Left lung (tissue), 10 donors: ENCODE data around the gene MOV10L1. TPM values are rescaled to one million over a fixed set of nuclear protein-coding genes. Genes with fewer than 3 reads are reported as not detected.

Experiments
- ATAC-seq: fragments of 200-7000 bp; cut with Tn5 transposase; one replicate; pipeline ENCODE4 v1.9.1; 2020; ENCODE audit warnings: moderate library complexity
- DNase-seq, 4 donors: peaks; one replicate each; pipeline ENCODE4 v3.0.0-alpha.2; 2013 to 2020
- H3K27ac ChIP-seq, 2 donors: fragments of 200-600 bp; sonication (generic) in 1 of 2; one replicate each; pipeline versions ENCODE4 v1.5.0 to v1.8.0; 2020 to 2021
- H3K27me3 ChIP-seq, 2 donors: fragments of 200-600 bp; sonication (generic) in 1 of 2; one replicate each; pipeline versions ENCODE4 v1.5.0 to v1.8.0; 2020 to 2021
- H3K36me3 ChIP-seq, 2 donors: fragments of 200-600 bp; sonication (generic) in 1 of 2; one replicate each; pipeline versions ENCODE4 v1.5.0 to v1.8.0; 2020 to 2021
- H3K4me1 ChIP-seq, 2 donors: fragments of 200-600 bp; one replicate each; pipeline ENCODE4 v1.8.0; 2021
- H3K4me3 ChIP-seq, 2 donors: fragments of 200-600 bp; sonication (generic) in 1 of 2; one replicate each; pipeline versions ENCODE4 v1.5.0 to v1.8.0; 2020 to 2021; ENCODE audit warnings: mild to moderate bottlenecking in 1 of 2
- H3K9me3 ChIP-seq, 2 donors: fragments of 200-600 bp; sonication (generic) in 1 of 2; one replicate each; pipeline versions ENCODE4 v1.5.0 to v1.8.0; 2020 to 2021
- CTCF ChIP-seq, 2 donors: fragments of 200-600 bp; sonication (generic) in 1 of 2; IDR thresholded peaks; one replicate each; pipeline versions ENCODE4 v1.5.0 to v1.8.0; 2021; ENCODE audit warnings: antibody characterized with exemption in 2 of 2
- intact Hi-C, 2 donors: fragments of 100-400 bp; cut with DNase I; formaldehyde crosslinking; loops; one replicate each; pipeline versions ENCODE4 v1.11.2 to v1.14.2; 2022
- polyA plus RNA-seq, 6 donors: library from polyadenylated mRNA; unstranded; fragments of 120-200 nt; gene quantifications; one replicate each; pipeline ENCODE4 v1.2.1, GENCODE V29; 2013; ENCODE audit not compliant: insufficient read length in 6 of 6
- total RNA-seq, 2 donors: library from RNA; stranded (reverse); fragmentation: NEBNext Ultra II Directional; extraction: Animal tissue kit (Norgen Biotek cat#: 25700); gene quantifications; one replicate each; pipeline ENCODE4 v1.2.1, GENCODE V29; 2021
- donor health status: DM: no; HTN: yes; CAD: no.
- donor health status: DM: no; HTN: no; CAD: no.

MOV10L1 gene
- total and polyA plus RNA-seq, 8 donors: 0.37 to 4.7 (median 2.2) TPM

GRCh38 chr22:50087646-50088045 is 2.2 kb upstream of the MOV10L1 start:
- TF ChIP-seq CTCF (IDR thresholded peaks at IDR 0.05): no peak

GRCh38 chr22:50088096-50088495 is 1.7 kb upstream of the MOV10L1 start:
- no peak for TF ChIP-seq CTCF (IDR thresholded peaks at IDR 0.05)
- H3K4me3 ChIP-seq: no peak overlapping the region

More at GRCh38 chr22:50087646-50088045, 2.2 kb upstream of the MOV10L1 start:
- Histone ChIP-seq H3K4me1 (peaks cover 6 to 11% of the 10 kb centered on the region in 2 donors), H3K36me3 (no peaks in the 10 kb centered on the region), H3K27me3 (peaks cover 0 to 61% of the 10 kb centered on the region in 2 donors), H3K9me3 (peaks cover 0 to 19% of the 10 kb centered on the region in 2 donors), H3K4me3 (no peak overlapping the region), H3K27ac (no peak overlapping the region)
- intact Hi-C loops: no loop called here
- no peak for ATAC-seq
- DNase-seq: no peak

GRCh38 chr22:50089231-50089630 is 575 bp upstream of the MOV10L1 start:
- Histone ChIP-seq H3K4me3 (no peak overlapping the region), H3K27me3 (peaks cover 0 to 45% of the 10 kb centered on the region in 2 donors), H3K9me3 (peaks cover 0 to 19% of the 10 kb centered on the region in 2 donors), H3K4me1 (peaks cover 6 to 8% of the 10 kb centered on the region in 2 donors), H3K27ac (no peak overlapping the region), H3K36me3 (no peaks in the 10 kb centered on the region)
- intact Hi-C loops: no loop called here
- DNase-seq: no peak
- ATAC-seq: no peak
- TF ChIP-seq CTCF (IDR thresholded peaks at IDR 0.05): no peak

More at GRCh38 chr22:50088096-50088495, 1.7 kb upstream of the MOV10L1 start:
- DNase-seq: no peak
- Histone ChIP-seq H3K27ac (no peak overlapping the region), H3K27me3 (peaks cover 0 to 57% of the 10 kb centered on the region in 2 donors), H3K9me3 (peaks cover 0 to 19% of the 10 kb centered on the region in 2 donors), H3K36me3 (no peaks in the 10 kb centered on the region), H3K4me1 (peaks cover 6 to 11% of the 10 kb centered on the region in 2 donors)
- ATAC-seq: no peak
- intact Hi-C loops: no loop called here

- Histone ChIP-seq H3K36me3 (no peaks in the 10 kb centered on the region), H3K27me3 (peaks cover 0 to 38% of the 10 kb centered on the region in 2 donors), H3K4me3 (no peak overlapping the region), H3K27ac (no peak overlapping the region), H3K4me1 (peaks cover 0 to 3% of the 10 kb centered on the region in 2 donors), H3K9me3 (peaks cover 0 to 19% of the 10 kb centered on the region in 2 donors)
- ATAC-seq (no peak), DNase-seq (peak in 1 of 4 donors; percentile 78)
- intact Hi-C loops: no loop called here
- TF ChIP-seq CTCF (IDR thresholded peaks at IDR 0.05): no peak
Observed at GRCh38 chr22:50090412-50090714, 557 bp downstream of the MOV10L1 start.

GRCh38 chr22:50091092-50091768 is 1.4 kb downstream of the MOV10L1 start:
- Histone ChIP-seq H3K27me3 (peaks cover 0 to 38% of the 10 kb centered on the region in 2 donors), H3K4me1 (no peaks in the 10 kb centered on the region), H3K9me3 (peaks cover 0 to 19% of the 10 kb centered on the region in 2 donors), H3K4me3 (no peak overlapping the region), H3K27ac (no peak overlapping the region), H3K36me3 (no peaks in the 10 kb centered on the region)
- TF ChIP-seq CTCF (IDR thresholded peaks at IDR 0.05): no peak
- DNase-seq (no peak), ATAC-seq (no peak)
- intact Hi-C loops: no loop called here
